Uterus (tissue), 2 donors: ENCODE measurements around the gene BTBD6.

Experiments used
- CTCF ChIP-seq, 4 experiments: fragments of 200-600 bp in 2 of 4; fragments of 450-650 bp in 2 of 4; sonication (generic) in 2 of 4; IDR thresholded peaks; one replicate each; pipeline ENCODE4 v1.5.1; 2016 to 2019; ENCODE audit warnings: antibody characterized with exemption in 4 of 4, mild to moderate bottlenecking in 2 of 4, moderate library complexity in 1 of 4
- POLR2A ChIP-seq, 2 donors: fragments of 450-650 bp; IDR thresholded peaks; one replicate each; pipeline ENCODE4 v1.6.1; 2016; ENCODE audit warnings: antibody characterized with exemption in 2 of 2, mild to moderate bottlenecking in 1 of 2, moderate library complexity in 1 of 2

GRCh38 chr14:105251920-105252319, 3.6 kb downstream of the BTBD6 start:
- no peak for TF ChIP-seq CTCF (IDR thresholded peaks at IDR 0.05)
- no peak for TF ChIP-seq POLR2A (IDR thresholded peaks at IDR 0.05)
